HCT116 (cell line): ENCODE results near the gene DERL3. TPM values are rescaled to one million over a fixed set of nuclear protein-coding genes. Genes with fewer than 3 reads are reported as not detected.

Experiments
- ATAC-seq: fragments of 200-7000 bp; cut with Tn5 transposase; 2 replicates; pipeline ENCODE4 v1.9.1; 2020; ENCODE audit warnings: mild to moderate bottlenecking, moderate library complexity
- BruUV-seq: library from RNA; stranded (reverse); fragments of 400-500 nt; replicated peaks from 2 replicates; lab custom pipeline; 2021; lab: Mats Ljungman, UMichigan
- CTCF ChIA-PET: fragments of 300-600 bp; sonication (Branson Sonifier 250); formaldehyde crosslinking; loops from one replicate; lab custom pipeline; 2021; ENCODE audit warnings: antibody characterized with exemption; lab: Charles Lee
- POLR2A ChIA-PET: fragments of 300-600, 350-600 bp; sonication (Branson Sonifier 250); formaldehyde crosslinking; loops from one replicate; lab custom pipeline; 2021; ENCODE audit warnings: antibody characterized with exemption; lab: Charles Lee
- RAD21 ChIA-PET, 2 experiments: fragments of 300-600 bp; sonication (Branson Sonifier 250); formaldehyde crosslinking; loops; one replicate each; lab custom pipeline; 2023; ENCODE audit warnings: low total read pairs in 2 of 2; ENCODE audit not compliant: uncharacterized antibody in 2 of 2, unreplicated experiment in 2 of 2, low non-redundant PET in 1 of 2; lab: Charles Lee
- DNase-seq: peaks from one replicate; pipeline ENCODE4 v3.0.0-alpha.2; 2010; ENCODE audit warnings: low read depth, low spot score
- H2AFZ ChIP-seq: fragments of 200-600 bp; shearing (Covaris generic), sonication (generic); 2 replicates; pipeline ENCODE4 v1.6.1; 2017; ENCODE audit warnings: low read depth, mixed run types, mixed read lengths, antibody characterized with exemption, low read length; ENCODE audit not compliant: poor library complexity, severe bottlenecking
- H3K27ac ChIP-seq: 2 replicates; pipeline ENCODE4 v1.5.1; 2012; ENCODE audit warnings: low read depth, low read length
- H3K27me3 ChIP-seq: fragments of 200-600 bp; sonication (generic); 2 replicates; pipeline ENCODE4 v1.6.1; 2016; ENCODE audit warnings: mixed run types, low read length, mixed read lengths; ENCODE audit not compliant: insufficient read depth
- H3K36me3 ChIP-seq, 2 experiments: fragments of 200-500 bp in 1 of 2; fragments of 200-600 bp in 1 of 2; sonication (Bioruptor generic) in 1 of 2; sonication (generic) in 1 of 2; 2 replicates each; pipeline versions ENCODE4 v1.5.1 to v1.6.1; 2014 to 2016; ENCODE audit warnings: low read length in 2 of 2, inconsistent platforms in 1 of 2, mixed read lengths in 1 of 2, mixed run types in 1 of 2; ENCODE audit not compliant: insufficient read depth in 2 of 2, control insufficient read depth in 1 of 2
- H3K4me1 ChIP-seq, 2 experiments: fragments of 200-600 bp in 1 of 2; sonication (generic) in 1 of 2; 2 replicates each; pipeline versions ENCODE4 v1.5.1 to v1.6.1; 2012 to 2017; ENCODE audit warnings: low read length in 2 of 2, inconsistent platforms in 1 of 2, mild to moderate bottlenecking in 1 of 2, mixed read lengths in 1 of 2, mixed run types in 1 of 2, moderate library complexity in 1 of 2; ENCODE audit not compliant: insufficient read depth in 2 of 2, control insufficient read depth in 1 of 2
- H3K4me2 ChIP-seq: fragments of 200-600 bp; sonication (generic); 2 replicates; pipeline ENCODE4 v1.6.1; 2017; ENCODE audit warnings: mixed run types, low read length, mixed read lengths
- H3K4me3 ChIP-seq, 2 experiments: fragments of 200-600 bp in 1 of 2; sonication (generic) in 1 of 2; replicated peaks in 1 of 2; 2 replicates each; pipeline ENCODE4 v1.5.1; 2011 to 2016; ENCODE audit warnings: low read length in 2 of 2, control low read depth in 1 of 2, low read depth in 1 of 2, mild to moderate bottlenecking in 1 of 2, mixed read lengths in 1 of 2, mixed run types in 1 of 2
- H3K79me2 ChIP-seq: fragments of 200-600 bp; sonication (generic); 2 replicates; pipeline ENCODE4 v1.6.1; 2017; ENCODE audit warnings: mild to moderate bottlenecking, mixed run types, low read length, moderate library complexity, mixed read lengths; ENCODE audit not compliant: insufficient read depth
- H3K9ac ChIP-seq: fragments of 200-600 bp; sonication (generic); 2 replicates; pipeline ENCODE4 v1.6.1; 2016; ENCODE audit warnings: low read length, mixed read lengths
- H3K9me2 ChIP-seq: fragments of 200-600 bp; sonication (generic), shearing (Covaris generic); 2 replicates; pipeline ENCODE4 v1.6.1; 2017; ENCODE audit warnings: mixed run types, mild to moderate bottlenecking, moderate library complexity; ENCODE audit not compliant: insufficient read depth
- H3K9me3 ChIP-seq, 2 experiments: fragments of 200-500 bp in 1 of 2; fragments of 200-600 bp in 1 of 2; sonication (Bioruptor generic) in 1 of 2; sonication (generic) in 1 of 2; 2 replicates each; pipeline ENCODE4 v1.6.1; 2014 to 2017; ENCODE audit warnings: low read length in 2 of 2, mixed read lengths in 2 of 2, inconsistent platforms in 1 of 2, low read depth in 1 of 2, mild to moderate bottlenecking in 1 of 2, mixed run types in 1 of 2, moderate library complexity in 1 of 2; ENCODE audit not compliant: control insufficient read depth in 1 of 2, insufficient read depth in 1 of 2
- H4K20me1 ChIP-seq: fragments of 200-600 bp; sonication (generic), shearing (Covaris generic); 2 replicates; pipeline ENCODE4 v1.6.1; 2017; ENCODE audit warnings: mixed run types, mild to moderate bottlenecking, moderate library complexity; ENCODE audit not compliant: insufficient read depth
- JUND ChIP-seq: IDR thresholded peaks from 2 replicates; pipeline ENCODE4 v1.6.1; 2012
- intact Hi-C: fragments of 100-400 bp; cut with micrococcal nuclease; formaldehyde crosslinking; loops from 2 replicates; pipeline ENCODE4 v1.10.0; 2022
- total RNA-seq: library from RNA; stranded (reverse); gene quantifications from one replicate; pipeline ENCODE4 v1.2.1, GENCODE V29; 2021; ENCODE audit not compliant: unreplicated experiment
- TF ChIP-seq, protein P1 (sequence below): IDR thresholded peaks from 2 replicates; pipeline ENCODE4 v1.6.1; 2012; ENCODE audit warnings: low read depth

Gene DERL3
- total RNA-seq, 1 experiment from 2014 or later, result not detected

DNA sequence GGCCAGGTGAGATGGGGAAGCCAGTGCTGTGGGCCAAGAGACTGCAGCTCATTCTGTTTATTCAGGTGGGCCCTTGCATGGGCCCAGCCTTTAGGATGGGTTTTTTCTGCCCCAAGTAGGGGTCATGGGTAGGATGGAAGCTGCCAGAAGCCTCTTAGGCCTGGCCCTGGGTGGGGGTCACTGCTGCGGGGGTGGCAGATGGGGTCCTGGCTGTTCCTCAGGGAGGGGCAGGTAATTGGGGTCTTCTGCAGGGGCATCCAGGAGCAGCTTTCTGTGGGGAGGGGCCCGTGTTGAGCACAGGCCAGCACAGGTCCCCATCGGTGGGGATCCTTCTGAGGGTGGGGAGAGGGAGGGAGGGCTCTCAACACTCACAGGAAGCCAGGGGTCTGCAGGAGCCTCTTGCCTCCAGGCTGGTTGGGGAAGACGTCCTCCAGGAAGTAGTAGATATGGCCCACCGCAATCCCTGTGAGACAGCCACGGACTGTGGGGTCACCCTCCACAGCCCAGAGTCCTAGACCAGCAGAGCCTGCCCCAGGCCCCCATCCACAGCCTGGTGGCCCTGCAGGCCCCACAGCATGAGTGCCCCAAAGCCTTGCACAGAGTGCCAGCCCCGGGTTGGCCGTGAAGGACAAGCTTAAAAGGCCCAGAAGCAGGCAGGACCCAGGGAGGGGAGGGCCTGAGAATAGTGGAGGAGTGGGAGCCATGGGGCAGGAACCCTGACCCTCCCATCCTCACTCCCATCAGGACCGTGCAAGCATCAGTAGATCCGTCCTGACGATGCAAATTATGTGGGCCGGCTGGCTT is 1.9 kb downstream of the DERL3 start:
- RAD21 ChIA-PET, result no interaction called here
- CTCF ChIA-PET, result no interaction called here

More for the DNA sequence above, 1.9 kb downstream of the DERL3 start:
- H3K4me3 ChIP-seq, result no peak overlapping the region
- intact Hi-C loops, result no loop called here
- H3K79me2 ChIP-seq, result no peaks in the 10 kb centered on the region
- H3K27me3 ChIP-seq, result no peaks in the 10 kb centered on the region
- no peak for DNase-seq
- POLR2A ChIA-PET, result no interaction called here
- no peak overlapping the region for H3K27ac ChIP-seq
- no TSS peak for BruUV-seq
- no peak overlapping the region for H2AFZ ChIP-seq
- H3K4me1 ChIP-seq, result no peaks in the 10 kb centered on the region
- no peak for ATAC-seq
- no peak overlapping the region for H3K4me2 ChIP-seq
- no peaks in the 10 kb centered on the region for H3K9me2 ChIP-seq
- H3K9ac ChIP-seq, result no peak overlapping the region
- H4K20me1 ChIP-seq, result no peaks in the 10 kb centered on the region
- no peaks in the 10 kb centered on the region for H3K9me3 ChIP-seq
- TF ChIP-seq, protein P1, sequence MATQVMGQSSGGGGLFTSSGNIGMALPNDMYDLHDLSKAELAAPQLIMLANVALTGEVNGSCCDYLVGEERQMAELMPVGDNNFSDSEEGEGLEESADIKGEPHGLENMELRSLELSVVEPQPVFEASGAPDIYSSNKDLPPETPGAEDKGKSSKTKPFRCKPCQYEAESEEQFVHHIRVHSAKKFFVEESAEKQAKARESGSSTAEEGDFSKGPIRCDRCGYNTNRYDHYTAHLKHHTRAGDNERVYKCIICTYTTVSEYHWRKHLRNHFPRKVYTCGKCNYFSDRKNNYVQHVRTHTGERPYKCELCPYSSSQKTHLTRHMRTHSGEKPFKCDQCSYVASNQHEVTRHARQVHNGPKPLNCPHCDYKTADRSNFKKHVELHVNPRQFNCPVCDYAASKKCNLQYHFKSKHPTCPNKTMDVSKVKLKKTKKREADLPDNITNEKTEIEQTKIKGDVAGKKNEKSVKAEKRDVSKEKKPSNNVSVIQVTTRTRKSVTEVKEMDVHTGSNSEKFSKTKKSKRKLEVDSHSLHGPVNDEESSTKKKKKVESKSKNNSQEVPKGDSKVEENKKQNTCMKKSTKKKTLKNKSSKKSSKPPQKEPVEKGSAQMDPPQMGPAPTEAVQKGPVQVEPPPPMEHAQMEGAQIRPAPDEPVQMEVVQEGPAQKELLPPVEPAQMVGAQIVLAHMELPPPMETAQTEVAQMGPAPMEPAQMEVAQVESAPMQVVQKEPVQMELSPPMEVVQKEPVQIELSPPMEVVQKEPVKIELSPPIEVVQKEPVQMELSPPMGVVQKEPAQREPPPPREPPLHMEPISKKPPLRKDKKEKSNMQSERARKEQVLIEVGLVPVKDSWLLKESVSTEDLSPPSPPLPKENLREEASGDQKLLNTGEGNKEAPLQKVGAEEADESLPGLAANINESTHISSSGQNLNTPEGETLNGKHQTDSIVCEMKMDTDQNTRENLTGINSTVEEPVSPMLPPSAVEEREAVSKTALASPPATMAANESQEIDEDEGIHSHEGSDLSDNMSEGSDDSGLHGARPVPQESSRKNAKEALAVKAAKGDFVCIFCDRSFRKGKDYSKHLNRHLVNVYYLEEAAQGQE, result no peak
- no peak for TF ChIP-seq JUND
- TF ChIP-seq, all 23 proteins: peak for 0
- peaks cover 2 to 3% of the 10 kb centered on the region in 2 experiments; a peak in 2 of 4 replicates for H3K36me3 ChIP-seq
